LHCN-M2 (cell line): ENCODE results near the gene IKBIP. TPM values are rescaled to one million over a fixed set of nuclear protein-coding genes. Genes with fewer than 3 reads are reported as not detected.
"Not testable (repeated sequence)": the region's sequence is repeated elsewhere in the genome, so short reads cannot be mapped to it uniquely, and the experiment has no call there.

Source experiments
- DNase-seq: peaks from one replicate; pipeline ENCODE4 v3.0.0-alpha.2; 2012; ENCODE audit warnings: low read depth
- total RNA-seq: library from RNA; depleted of rRNA; stranded (reverse); fragments of >200 nt; gene quantifications from 2 replicates; pipeline ENCODE4 v1.2.3, GENCODE V29; 2014; rRNA removed

IKBIP gene
- total RNA-seq, 1 experiment from 2014 or later = 87.6 TPM

GRCh38 chr12:98578392-98578791 lies 66.2 kb downstream of the IKBIP start:
- no peak for DNase-seq

DNA sequence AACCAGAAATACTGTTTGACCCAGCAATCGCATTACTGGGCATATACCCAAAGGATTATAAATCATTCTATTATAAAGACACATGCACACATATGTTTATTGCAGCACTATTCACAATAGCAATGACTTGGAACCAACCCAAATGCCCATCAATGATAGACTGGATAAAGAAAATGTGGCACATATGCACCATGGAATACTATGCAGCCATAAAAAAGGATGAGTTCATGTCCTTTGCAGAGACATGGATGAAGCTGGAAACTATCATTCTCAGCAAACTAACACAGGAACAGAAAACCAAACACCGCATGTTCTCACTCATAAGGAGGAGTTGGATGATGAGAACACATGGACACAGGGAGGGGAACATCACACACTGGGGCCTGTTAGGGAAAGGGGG lies 67.8 kb downstream of the IKBIP start:
- not testable (repeated sequence) for DNase-seq

DNA sequence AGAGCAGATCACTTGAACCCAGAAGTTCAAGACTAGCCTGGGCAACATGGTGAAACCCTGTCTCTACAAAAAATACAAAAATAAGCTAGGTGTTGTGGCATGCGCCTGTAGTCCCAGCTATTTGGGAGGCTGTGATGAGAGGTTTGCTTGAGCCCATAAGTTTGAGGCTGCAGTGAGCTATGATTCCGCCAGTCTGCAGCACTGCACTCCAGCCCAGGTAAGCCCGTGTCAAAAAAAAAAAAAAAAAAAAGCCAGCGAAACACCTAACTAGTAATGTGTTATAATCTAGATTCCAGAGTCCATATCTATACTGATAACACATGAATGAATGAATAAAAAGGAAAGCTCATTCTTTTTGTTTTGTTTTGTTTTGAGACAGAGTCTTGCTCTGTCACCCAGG lies 69.6 kb downstream of the IKBIP start:
- DNase-seq = no peak

Other genes with a start within 250 kb of the IKBIP start
- gene TMPO, start 129.2 kb downstream of the IKBIP start, total RNA-seq = 226 and 231 TPM in 2 replicates
- 843 and 924 TPM in 2 replicates for gene SLC25A3, start 51.1 kb downstream of the IKBIP start, total RNA-seq
- 27.2 and 29.6 TPM in 2 replicates for gene APAF1, start 502 bp upstream of the IKBIP start, total RNA-seq